ENCODE results near the gene NFKBIZ. TPM values are rescaled to one million over a fixed set of nuclear protein-coding genes. Genes with fewer than 3 reads are reported as not detected.
"Not testable (repeated sequence)": the region's sequence is repeated elsewhere in the genome, so short reads cannot be mapped to it uniquely, and the experiment has no call there.

Gene NFKBIZ
- total and polyA plus RNA-seq, 2 donors = 16.8 to 31.1 TPM

DNA sequence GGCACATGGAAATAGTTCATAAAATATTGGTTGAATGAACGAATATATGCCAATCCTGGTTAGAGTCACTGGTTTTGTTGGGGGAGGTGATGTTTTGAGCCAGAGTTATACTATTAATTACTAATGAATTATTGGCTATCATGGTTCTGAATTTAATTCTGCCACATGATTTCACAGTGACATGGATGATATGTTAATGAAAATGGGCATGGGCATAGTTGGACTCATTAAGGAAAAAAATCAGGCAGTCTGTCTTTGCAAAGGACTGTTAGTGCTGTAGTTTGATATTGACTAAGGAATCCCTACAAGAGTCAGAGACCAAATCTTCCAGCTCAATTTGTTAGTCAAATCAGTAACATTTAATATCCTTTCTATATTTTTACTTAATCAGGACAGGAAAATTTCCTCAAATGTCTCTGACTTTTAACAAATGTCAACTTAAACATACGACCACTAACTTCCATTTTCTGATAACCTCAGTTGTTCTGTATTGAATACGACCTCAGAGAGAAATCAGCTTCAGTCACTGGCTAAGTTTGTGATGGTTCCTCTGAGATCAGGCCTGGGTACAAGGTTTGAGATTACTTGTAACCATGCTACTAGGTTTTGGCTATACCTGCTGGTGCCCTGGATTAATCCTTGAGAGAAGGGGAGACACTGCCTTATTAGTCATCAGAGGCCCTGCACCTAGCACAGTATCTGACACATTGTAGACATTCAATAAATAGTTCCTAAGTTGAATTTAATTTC lies 13.3 kb downstream of the NFKBIZ start:
- Histone ChIP-seq H3K4me1 (ENCODE audit: insufficient read depth) (no peaks in the 10 kb centered on the region), H3K27ac (ENCODE audit: low read depth) (no peak overlapping the region), H3K4me3 (ENCODE audit: low read depth, low read length) (no peak overlapping the region), H3K36me3 (ENCODE audit: insufficient read depth) (peaks cover 13% of the 10 kb centered on the region)
- 86% methylated on average over 3 of the region's 3 CpGs for WGBS
- DNase-seq (ENCODE audit: extremely low spot score) = no peak

DNA sequence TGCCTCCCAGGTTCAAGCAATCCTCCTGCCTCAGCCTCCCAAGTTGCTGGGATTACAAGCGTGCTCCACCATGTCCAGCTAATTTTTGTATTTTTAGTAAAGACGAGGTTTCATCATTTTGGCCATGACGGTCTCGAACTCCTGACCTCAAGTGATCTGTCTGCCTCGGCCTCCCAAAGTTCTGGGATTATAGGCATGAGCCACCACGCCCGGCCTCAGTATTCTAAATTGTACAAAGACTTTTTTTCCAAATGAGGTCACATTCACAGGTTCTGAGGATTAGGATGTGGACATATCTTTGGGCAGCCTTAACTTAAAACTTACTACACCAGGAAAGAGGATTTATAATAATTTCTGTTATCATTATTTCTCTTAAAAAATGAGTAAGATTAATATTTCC lies 15.6 kb downstream of the NFKBIZ start:
- H3K4me3 ChIP-seq (ENCODE audit: low read depth, low read length); DNase-seq (ENCODE audit: extremely low spot score); H3K27ac ChIP-seq (ENCODE audit: low read depth); H3K4me1 ChIP-seq (ENCODE audit: insufficient read depth); H3K36me3 ChIP-seq (ENCODE audit: insufficient read depth): not testable (repeated sequence)
- 95% methylated on average over 7 of the region's 7 CpGs for WGBS

GRCh38 chr3:101865751-101866509 lies 16.6 kb downstream of the NFKBIZ start:
- Histone ChIP-seq H3K27ac (ENCODE audit: low read depth) (no peak overlapping the region), H3K4me1 (ENCODE audit: insufficient read depth) (no peaks in the 10 kb centered on the region), H3K4me3 (ENCODE audit: low read depth, low read length) (no peak overlapping the region), H3K36me3 (ENCODE audit: insufficient read depth) (peaks cover 7% of the 10 kb centered on the region)
- WGBS = 61% methylated on average over 5 of the region's 5 CpGs
- no peak for DNase-seq (ENCODE audit: extremely low spot score)

DNA sequence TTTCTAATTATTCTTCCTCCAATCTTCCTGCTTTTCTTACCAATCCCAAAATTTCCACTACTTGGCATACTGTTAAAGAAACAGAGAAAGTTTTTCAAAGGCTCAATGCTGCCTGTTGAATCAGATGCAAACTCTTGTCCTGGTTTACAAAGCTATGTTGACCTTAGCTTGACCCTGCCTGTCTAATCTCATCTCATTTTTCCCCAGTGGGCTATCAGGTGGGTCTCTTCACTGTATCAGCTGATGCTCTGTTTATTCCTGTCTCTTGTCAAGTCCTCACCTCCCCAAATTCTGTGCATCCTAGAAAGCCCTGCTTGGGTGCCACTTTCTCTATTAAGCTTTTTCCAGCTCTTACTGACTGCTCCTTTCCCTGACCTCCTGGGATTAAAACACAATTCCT lies 18.2 kb downstream of the NFKBIZ start:
- DNase-seq (ENCODE audit: extremely low spot score) = no peak
- Histone ChIP-seq H3K4me3 (ENCODE audit: low read depth, low read length) (no peak overlapping the region), H3K27ac (ENCODE audit: low read depth) (no peak overlapping the region), H3K36me3 (ENCODE audit: insufficient read depth) (no peaks in the 10 kb centered on the region), H3K4me1 (ENCODE audit: insufficient read depth) (no peaks in the 10 kb centered on the region)

DNA sequence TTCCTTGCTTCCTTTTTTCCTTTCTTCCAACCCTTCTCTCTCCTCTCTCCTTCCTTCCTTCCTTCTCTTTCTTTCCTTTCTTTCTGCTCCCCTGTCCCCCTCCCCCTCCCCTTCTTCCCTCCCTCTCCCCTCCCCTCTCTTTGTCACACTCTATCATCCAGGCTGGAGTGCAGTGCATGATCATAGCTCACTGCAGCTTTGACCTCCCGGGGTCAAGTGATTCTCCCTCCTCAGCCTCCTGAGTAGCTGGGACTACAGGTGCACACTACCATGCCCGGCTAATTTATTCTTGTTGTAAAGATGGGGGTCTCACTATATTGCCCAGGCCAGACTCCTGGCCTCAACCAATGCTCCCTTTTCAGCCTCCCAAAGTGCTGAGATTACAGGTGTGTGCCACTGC lies 18.7 kb downstream of the NFKBIZ start:
- DNase-seq (ENCODE audit: extremely low spot score) = no peak
- Histone ChIP-seq H3K4me1 (ENCODE audit: insufficient read depth) (no peaks in the 10 kb centered on the region), H3K27ac (ENCODE audit: low read depth) (no peak overlapping the region), H3K4me3 (ENCODE audit: low read depth, low read length) (no peak overlapping the region), H3K36me3 (ENCODE audit: insufficient read depth) (no peaks in the 10 kb centered on the region)
- 94% methylated on average over 2 of the region's 2 CpGs for WGBS

GRCh38 chr3:101868534-101869464 lies 19.5 kb downstream of the NFKBIZ start:
- Histone ChIP-seq H3K4me1 (ENCODE audit: insufficient read depth) (no peaks in the 10 kb centered on the region), H3K27ac (ENCODE audit: low read depth) (no peak overlapping the region), H3K4me3 (ENCODE audit: low read depth, low read length) (no peak overlapping the region), H3K36me3 (ENCODE audit: insufficient read depth) (no peaks in the 10 kb centered on the region)
- 87% methylated on average over 12 of the region's 12 CpGs for WGBS
- DNase-seq (ENCODE audit: extremely low spot score) = no peak

DNA sequence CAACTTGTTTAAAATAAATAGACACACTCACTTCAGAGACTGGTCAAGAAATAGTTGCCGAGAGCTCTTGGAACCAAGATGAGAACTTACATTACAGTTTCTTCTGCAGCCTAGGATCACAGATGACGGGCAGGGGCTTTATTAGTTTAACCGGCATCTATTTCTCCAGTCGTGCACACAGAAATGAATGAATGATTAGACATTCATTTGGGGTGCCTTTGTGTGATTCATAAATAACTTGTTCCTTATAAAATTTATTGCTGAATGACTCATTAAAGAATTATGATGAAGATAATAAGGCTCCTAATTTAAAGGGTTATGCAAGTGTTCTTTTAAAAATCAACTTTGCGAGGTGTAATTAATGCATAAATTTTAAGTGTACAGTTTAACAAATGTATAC lies 20.8 kb downstream of the NFKBIZ start:
- H3K4me1 ChIP-seq (ENCODE audit: insufficient read depth) = no peaks in the 10 kb centered on the region
- H3K27ac ChIP-seq (ENCODE audit: low read depth) = no peak overlapping the region
- H3K4me3 ChIP-seq (ENCODE audit: low read depth, low read length) = no peak overlapping the region
- no peaks in the 10 kb centered on the region for H3K36me3 ChIP-seq (ENCODE audit: insufficient read depth)
- DNase-seq (ENCODE audit: extremely low spot score) = no peak
- WGBS = 80% methylated on average over 5 of the region's 5 CpGs

DNA sequence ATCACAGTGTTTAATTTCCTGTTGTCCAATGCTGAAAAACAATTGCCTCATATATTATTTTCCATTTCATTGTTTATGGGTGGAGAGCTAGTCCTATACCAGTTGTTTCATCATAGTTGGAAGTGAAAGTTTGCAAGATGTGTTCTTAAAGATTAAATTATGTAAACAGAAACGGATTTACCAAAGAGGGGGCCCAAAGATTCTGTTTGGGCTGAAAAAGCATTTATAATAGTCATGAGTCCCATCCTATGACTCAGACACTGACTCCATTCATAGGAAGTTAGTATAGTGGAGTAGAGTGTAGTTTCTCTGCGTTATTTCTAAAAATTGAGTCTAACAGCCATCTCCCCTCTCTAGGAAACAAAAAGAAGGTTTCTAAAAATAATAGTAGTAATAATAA lies 24.3 kb downstream of the NFKBIZ start:
- 52% methylated on average over 2 of the region's 2 CpGs for WGBS
- Histone ChIP-seq H3K27ac (ENCODE audit: low read depth) (no peak overlapping the region), H3K36me3 (ENCODE audit: insufficient read depth) (no peaks in the 10 kb centered on the region), H3K4me3 (ENCODE audit: low read depth, low read length) (no peak overlapping the region), H3K4me1 (ENCODE audit: insufficient read depth) (no peaks in the 10 kb centered on the region)
- no peak for DNase-seq (ENCODE audit: extremely low spot score)

DNA sequence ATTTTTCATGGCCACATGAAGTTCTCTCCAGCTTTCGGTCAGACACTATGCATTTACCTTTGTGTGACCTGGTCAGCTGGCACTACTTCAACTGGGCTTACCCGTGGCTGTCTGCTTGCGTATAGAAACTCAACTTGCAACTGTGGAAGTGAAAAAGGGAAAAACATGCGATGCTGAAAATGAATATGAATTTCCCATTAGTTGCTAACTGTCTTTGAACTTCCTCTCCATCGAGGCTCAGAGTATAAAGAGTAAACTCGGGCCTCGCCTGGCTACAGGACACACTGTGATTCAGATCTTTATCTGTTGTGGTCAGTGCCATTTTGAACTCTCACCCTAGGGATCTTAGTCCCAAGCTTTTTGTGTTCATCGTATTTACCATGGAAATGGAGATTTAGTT lies 26.8 kb downstream of the NFKBIZ start:
- Histone ChIP-seq H3K4me1 (ENCODE audit: insufficient read depth) (no peaks in the 10 kb centered on the region), H3K36me3 (ENCODE audit: insufficient read depth) (no peaks in the 10 kb centered on the region), H3K27ac (ENCODE audit: low read depth) (no peak overlapping the region), H3K4me3 (ENCODE audit: low read depth, low read length) (no peak overlapping the region)
- 75% methylated on average over 8 of the region's 8 CpGs for WGBS
- DNase-seq (ENCODE audit: extremely low spot score) = no peak

GRCh38 chr3:101878589-101878988 lies 29.3 kb downstream of the NFKBIZ start:
- 95% methylated on average over 2 of the region's 2 CpGs for WGBS
- Histone ChIP-seq H3K27ac (ENCODE audit: low read depth) (no peak overlapping the region), H3K36me3 (ENCODE audit: insufficient read depth) (no peaks in the 10 kb centered on the region), H3K4me1 (ENCODE audit: insufficient read depth) (no peaks in the 10 kb centered on the region), H3K4me3 (ENCODE audit: low read depth, low read length) (no peak overlapping the region)
- no peak for DNase-seq (ENCODE audit: extremely low spot score)

DNA sequence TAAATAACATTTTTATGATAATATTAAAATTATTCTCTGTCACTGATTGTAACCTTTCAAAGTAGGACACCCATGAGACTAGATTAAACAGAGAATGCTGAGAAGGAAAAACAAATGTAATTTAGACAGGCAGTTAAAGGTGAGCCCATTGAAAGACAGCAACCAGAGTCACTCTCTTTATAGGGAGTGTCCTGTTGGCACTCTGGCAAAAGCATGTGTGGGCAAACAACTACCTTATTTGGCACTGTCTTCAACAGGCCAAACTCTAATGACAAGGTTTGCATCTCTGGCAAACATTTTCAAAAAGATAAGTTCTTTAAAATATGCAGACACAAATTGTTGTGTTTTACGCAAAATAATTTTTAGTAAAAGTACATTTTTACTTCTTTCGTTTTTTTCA lies 29.8 kb downstream of the NFKBIZ start:
- WGBS = 95% methylated on average over 2 of the region's 2 CpGs
- no peak for DNase-seq (ENCODE audit: extremely low spot score)
- no peaks in the 10 kb centered on the region for H3K36me3 ChIP-seq (ENCODE audit: insufficient read depth)
- no peak overlapping the region for H3K4me3 ChIP-seq (ENCODE audit: low read depth, low read length)
- no peaks in the 10 kb centered on the region for H3K4me1 ChIP-seq (ENCODE audit: insufficient read depth)
- no peak overlapping the region for H3K27ac ChIP-seq (ENCODE audit: low read depth)

DNA sequence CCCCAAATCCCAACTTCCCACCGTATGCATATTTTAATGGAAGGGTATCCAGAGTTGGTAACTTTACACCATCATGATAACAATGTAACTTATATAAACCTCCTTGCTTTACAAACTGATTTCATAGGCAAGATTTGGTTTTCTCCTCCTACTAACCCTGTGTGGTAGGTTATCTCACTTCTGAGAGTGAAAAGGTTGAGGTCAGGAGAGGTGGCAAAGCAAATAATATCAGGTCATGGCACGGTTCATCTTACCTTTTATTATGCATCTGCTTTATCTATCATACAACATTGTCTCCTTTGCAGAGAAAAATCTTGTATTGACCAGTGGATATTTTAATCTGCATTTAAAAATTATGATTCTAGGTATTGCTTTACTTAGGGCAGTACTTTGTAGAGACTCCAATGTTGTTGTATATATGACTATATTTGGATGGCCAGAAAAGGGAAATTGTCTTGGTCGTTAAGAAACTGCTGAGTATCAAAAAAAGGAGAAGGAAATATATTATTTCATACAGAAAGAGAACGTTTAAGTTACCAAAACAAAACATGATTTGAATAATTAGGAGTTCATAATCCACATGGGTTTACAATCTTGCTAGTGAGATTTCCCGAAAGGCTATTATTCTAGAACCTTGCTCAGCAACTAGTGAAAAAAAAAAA lies 30.4 kb downstream of the NFKBIZ start:
- H3K4me1 ChIP-seq (ENCODE audit: insufficient read depth) = no peaks in the 10 kb centered on the region
- no peak overlapping the region for H3K27ac ChIP-seq (ENCODE audit: low read depth)
- no peak overlapping the region for H3K4me3 ChIP-seq (ENCODE audit: low read depth, low read length)
- H3K36me3 ChIP-seq (ENCODE audit: insufficient read depth) = no peaks in the 10 kb centered on the region
- DNase-seq (ENCODE audit: extremely low spot score) = no peak
- 52% methylated on average over 5 of the region's 5 CpGs for WGBS

DNA sequence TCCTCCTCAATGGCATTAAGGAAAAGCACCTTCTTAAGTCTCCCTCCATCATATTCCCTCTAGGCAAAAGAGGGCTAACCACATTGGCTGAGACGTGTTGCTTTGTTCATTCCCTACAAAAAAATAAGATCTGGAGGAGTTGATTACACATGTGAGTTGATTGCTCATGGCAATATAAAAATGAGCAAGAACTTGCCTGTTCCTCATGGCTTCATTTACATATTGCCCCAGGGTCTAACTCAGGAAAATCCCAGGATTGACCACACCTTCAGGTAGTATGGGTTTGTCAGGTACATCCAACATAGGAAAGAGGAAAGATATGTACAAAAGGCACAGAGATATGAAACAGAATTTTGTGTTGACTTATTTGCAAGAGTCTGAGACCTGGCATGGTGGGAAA lies 35.5 kb downstream of the NFKBIZ start:
- H3K27ac ChIP-seq (ENCODE audit: low read depth) = no peak overlapping the region
- 87% methylated on average over 1 of the region's 1 CpG for WGBS

More for the DNA sequence above, 35.5 kb downstream of the NFKBIZ start:
- H3K36me3 ChIP-seq (ENCODE audit: insufficient read depth) = no peaks in the 10 kb centered on the region
- no peaks in the 10 kb centered on the region for H3K4me1 ChIP-seq (ENCODE audit: insufficient read depth)
- H3K4me3 ChIP-seq (ENCODE audit: low read depth, low read length) = no peak overlapping the region
- DNase-seq (ENCODE audit: extremely low spot score) = no peak

Measured in urinary bladder (tissue), 4 donors.